Measurements from ENCODE around the gene MRPS35.

GRCh38 chr12:27709932-27710591, 570 bp upstream of the MRPS35 start:
- TF ChIP-seq CTCF (tag by site-specific recombination; IDR thresholded peaks at IDR 0.05) (no peak), ATF2 (tag by site-specific recombination; IDR thresholded peaks at IDR 0.05; ENCODE audit: low read depth) (no peak), KLF10 (tag by site-specific recombination; IDR thresholded peaks at IDR 0.05) (no peak), REPIN1 (tag by site-specific recombination; IDR thresholded peaks at IDR 0.05; ENCODE audit: low read depth) (no peak)

Data from HEK293 (cell line).